SK-N-SH treated with all-trans-retinoic acid at 6 μM for 48 hours (cell line): ENCODE results near the gene TMEM125.

ENCODE experiments used
- PATZ1 ChIP-seq: fragments of 250-450 bp; sonication (Bioruptor Pico); IDR thresholded peaks from 2 replicates; pipeline ENCODE4 v1.8.0; 2020; ENCODE audit warnings: mild to moderate bottlenecking, moderate library complexity, borderline replicate concordance
- POU6F1 ChIP-seq: fragments of 250-450 bp; sonication (Bioruptor Pico); IDR thresholded peaks from 2 replicates; pipeline ENCODE4 v1.8.0; 2021; ENCODE audit warnings: low read depth, mild to moderate bottlenecking, moderate library complexity, borderline replicate concordance
- PPARA ChIP-seq: fragments of 250-450 bp; sonication (Bioruptor Pico); IDR thresholded peaks from 2 replicates; pipeline ENCODE4 v1.5.0; 2020; ENCODE audit warnings: mild to moderate bottlenecking, borderline replicate concordance

GRCh38 chr1:43315963-43316737 lies 46.4 kb downstream of the TMEM125 start:
- no peak for TF ChIP-seq PATZ1
- TF ChIP-seq PPARA (CRISPR knock-in tag), result no peak
- no peak for TF ChIP-seq POU6F1 (CRISPR knock-in tag)
